ENCODE measurements around the gene SRF. TPM values are rescaled to one million over a fixed set of nuclear protein-coding genes. Genes with fewer than 3 reads are reported as not detected.

The SRF gene
- total RNA-seq, 1 donor from 2014 or later = 77.6 TPM

DNA sequence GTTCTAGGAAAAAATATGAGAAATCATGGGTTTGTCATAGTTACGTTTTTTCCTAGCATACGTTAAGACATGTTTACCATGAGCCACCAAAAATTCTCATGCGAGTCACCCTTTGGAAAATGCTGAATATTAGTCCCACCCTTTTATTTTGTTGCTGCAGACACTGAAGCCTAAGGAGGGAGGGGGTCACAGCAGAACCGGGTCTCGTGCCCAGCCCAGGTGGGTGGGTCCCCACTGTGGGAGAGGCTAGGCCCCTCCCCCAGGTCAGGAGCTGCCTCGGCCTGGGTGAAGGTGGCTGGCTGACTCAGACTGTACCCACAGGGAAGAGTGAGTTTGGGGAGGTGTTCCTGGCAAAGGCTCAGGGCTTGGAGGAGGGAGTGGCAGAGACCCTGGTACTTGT is 26.2 kb upstream of the SRF start:
- no peak for DNase-seq (ENCODE audit: missing footprints)
- no peak for ATAC-seq
- intact Hi-C loops (cut with DNase I) = loop anchor here (5.0 kb wide), 1 partner anchor 93 kb away; the partner anchor contains the start of gene CUL7

DNA sequence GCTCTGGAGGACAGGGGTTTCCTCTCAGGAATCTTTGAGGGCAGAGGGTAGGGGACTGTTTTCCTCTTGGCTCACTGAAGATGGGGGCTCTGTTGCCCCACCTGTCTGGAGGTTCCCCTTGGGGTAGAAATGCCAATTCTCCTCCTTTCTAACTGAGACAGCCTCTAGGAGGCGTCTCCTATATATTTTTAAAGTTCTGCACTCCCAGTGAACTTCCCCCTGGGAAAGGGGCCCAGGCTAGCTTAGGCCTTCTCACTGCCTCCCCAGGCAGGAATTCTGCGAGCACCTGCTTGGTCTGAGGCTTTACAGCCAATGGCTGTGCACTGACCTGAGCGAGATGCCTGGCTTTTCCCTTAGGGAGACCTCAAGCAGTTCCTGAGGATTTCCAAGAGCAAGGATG is 24.8 kb upstream of the SRF start:
- ATAC-seq (no peak), DNase-seq (ENCODE audit: missing footprints) (no peak)
- intact Hi-C loops (cut with DNase I) = no loop called here

DNA sequence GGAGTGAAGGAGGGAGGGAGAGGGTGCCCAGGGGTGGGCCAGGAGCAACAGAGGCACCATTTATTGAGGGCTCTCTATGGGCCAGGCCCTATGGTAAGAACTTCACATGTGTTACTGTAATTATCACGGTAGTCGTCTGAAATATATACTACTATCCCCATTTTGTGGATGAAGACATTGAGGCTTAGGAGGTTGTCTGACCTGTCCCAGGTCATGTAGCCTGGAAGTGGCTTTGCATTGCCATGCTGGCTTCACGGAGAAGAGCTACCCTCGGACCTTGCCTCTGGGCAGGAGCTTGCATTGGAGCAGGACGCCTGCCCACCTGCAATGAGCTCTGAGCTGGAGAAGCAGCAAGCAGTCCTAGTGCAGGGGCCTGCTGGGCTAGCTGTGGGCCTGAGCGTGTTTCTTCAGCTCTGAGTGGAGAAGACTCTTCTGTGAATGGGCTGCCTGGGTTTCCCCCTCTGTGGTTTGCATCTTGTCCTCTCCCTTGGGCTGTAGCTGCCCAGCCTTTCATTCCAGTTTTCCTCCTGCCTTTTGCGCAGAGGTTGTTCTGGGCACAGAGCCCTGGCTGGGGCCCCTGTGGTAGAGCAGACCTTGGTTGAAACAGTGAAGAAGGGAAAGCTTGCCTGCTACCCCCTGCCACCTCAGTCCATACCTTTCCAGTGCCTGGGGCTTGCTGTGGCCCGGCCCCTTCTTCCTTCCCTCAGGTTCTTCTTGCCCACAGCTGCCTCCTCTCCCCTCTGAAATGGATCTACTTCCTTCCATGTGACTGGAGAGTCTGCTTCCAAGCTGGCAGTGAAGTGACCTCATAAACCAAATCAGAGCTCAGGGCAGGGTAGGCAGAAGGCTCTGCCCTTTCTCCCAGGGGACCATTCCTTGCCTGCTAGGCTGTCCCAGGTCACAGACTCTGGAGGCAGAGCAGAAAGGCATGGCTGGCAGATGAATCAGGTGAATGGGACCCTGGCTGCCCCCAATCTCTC is 24.1 kb upstream of the SRF start:
- no peak for ATAC-seq
- DNase-seq (ENCODE audit: missing footprints) = no peak
- intact Hi-C loops (cut with DNase I) = no loop called here

DNA sequence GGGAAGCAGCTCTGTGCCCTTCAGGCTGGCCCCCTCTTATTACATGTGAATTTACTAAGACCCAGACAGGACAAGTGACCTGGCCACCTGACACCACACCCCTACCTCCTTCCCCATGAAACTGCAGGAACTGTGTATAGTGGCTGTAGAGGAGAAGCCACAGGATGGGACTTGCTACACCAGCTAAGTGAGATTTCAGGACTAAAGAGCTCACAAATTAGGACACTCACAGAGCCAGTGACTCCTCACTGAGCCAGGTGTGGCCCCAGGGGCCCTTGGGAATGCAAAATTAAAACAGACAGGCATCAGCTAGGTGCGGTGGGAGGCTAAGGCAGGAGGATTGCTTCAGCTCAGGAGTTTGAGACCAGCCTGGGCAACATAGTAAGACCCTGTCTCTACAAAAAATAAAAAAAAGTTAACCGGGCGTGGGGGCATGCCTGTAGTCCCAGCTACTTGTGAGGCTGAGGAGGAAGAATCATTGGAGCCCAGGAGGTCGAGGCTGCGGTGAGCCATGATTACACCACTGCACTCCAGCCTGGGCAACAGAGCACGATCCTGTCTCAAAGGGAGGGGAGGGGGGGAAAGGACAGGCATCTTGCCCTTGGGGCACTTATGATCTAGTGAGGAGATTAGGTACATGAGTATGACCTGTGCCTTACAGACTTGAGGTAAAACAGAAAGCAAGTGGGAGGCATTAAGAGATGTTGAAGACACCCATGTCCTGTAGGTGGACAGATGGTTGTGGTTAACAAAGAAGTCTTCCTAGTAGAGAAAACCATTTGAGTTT is 23.2 kb upstream of the SRF start:
- no peak for DNase-seq (ENCODE audit: missing footprints)
- ATAC-seq = no peak
- intact Hi-C loops (cut with DNase I) = no loop called here

DNA sequence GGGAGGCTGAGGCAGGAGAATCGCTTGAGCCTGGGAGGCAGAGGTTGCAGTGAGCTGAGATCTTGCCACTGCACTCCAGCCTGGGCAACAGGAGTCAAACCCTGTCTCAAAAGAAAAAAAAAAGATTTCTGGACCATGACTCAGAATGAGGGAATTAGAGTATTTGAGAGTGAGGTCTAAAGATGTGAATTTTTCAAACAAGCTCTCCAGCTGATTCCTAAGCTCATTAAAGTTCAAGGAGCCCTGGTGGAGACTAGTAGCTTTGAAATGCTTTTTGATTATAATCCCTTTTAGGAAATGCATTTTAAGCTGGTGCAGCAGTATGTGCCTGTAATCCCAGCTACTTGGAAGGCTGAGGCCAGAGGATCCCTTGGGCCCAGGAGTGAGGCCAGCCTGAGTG is 21.8 kb upstream of the SRF start:
- no peak for DNase-seq (ENCODE audit: missing footprints)
- no peak for ATAC-seq
- intact Hi-C loops (cut with DNase I) = no loop called here

DNA sequence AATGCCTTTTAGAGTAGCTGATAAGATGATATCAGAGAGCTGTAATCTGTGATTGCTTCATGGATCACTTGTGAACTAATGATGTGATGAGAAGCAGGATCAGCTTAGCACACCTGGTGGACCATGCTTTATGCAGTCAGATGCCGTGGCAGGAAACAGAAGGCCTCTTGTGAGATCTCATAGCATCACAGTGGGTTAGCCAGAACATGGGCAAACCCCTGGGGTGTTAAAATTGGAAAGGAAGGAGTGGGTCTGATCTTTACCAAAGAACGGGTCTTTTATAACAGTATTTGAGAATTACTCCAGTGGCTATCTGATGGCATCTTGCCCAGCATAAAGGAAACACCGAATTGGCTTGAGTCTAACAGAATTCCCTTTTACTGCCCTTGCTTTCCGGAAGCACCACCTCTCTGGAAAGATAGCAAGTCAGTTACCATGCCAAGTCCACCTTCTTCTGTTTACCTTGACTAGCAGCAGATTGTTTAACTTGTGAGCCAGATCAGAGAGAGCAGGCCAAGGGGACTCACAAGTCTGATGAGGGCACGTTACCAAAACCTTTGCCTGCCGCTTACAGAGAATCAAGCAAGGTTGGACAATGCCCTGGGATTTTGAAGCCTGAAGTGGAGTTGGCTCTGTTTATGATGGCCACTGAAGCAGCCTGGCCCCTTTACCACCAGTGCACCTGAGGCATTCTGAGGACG is 20.9 kb upstream of the SRF start:
- DNase-seq (ENCODE audit: missing footprints) = no peak
- intact Hi-C loops (cut with DNase I) = no loop called here
- no peak for ATAC-seq

DNA sequence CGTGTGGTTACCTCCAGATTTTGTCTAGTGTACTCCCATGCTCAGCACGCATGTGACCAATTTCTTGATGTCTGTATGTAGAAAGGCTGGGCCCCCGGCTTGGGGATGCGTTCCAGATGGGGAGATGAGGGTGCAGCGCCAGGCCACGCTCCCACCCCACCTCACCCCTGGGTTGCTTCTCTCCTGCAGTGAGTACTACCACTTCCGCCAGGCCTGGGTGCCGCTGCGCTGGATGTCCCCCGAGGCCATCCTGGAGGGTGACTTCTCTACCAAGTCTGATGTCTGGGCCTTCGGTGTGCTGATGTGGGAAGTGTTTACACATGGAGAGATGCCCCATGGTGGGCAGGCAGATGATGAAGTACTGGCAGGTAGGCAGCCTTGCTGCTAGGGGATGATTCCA is 11.5 kb upstream of the SRF start:
- DNase-seq (ENCODE audit: missing footprints) = no peak
- intact Hi-C loops (cut with DNase I) = no loop called here
- no peak for ATAC-seq

DNA sequence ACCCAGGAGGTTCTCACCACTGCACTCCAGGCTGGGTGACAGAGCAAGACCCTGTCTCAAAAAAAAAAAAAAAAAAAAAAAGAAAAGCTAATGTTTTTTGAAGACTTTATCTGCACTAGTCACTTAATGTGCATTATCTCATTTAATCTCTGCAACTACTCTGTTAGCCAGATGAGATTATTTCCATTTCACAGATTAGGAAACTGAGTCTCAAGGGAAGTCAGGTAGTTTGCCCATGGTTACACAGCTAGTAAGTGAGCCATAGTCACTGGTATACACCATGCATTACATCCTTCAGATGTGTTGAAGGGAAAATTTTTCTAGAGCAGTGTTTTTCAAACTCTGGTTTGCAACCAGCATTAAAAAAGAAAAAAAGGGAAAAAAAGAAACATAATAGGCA is 7.2 kb upstream of the SRF start:
- no peak for ATAC-seq
- DNase-seq (ENCODE audit: missing footprints) = no peak
- intact Hi-C loops (cut with DNase I) = no loop called here

DNA sequence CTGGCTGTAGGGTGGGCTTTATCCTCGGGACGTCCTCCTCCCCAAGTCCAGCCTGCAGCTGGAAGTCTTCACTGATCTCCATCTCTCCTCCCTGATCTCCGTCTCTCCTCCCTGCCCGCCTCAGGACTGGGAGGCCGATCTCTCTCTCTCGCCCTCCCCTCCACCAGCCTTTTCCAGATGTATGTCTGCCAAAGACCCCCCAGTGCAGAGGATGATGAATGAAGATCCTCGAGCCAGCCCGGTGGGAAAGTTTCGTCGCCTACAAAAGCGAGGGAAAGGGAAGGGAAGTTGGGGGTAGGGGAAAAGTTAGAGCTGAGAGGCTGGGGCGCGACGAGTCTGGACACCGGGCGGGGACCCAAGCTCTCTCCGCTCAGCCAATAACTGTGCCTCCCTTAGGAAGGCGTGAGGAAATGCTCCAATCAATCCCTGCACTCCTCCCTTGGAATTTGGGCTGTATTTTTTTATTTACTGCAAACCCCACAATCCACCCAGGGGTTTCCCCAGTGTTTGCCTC is 595 bp upstream of the SRF start:
- ATAC-seq = peak; percentile 59
- intact Hi-C loops (cut with DNase I) = loop anchor here (5.0 kb wide), 1 partner anchor 257 kb away; the partner anchor contains the start of gene ABCC10

DNA sequence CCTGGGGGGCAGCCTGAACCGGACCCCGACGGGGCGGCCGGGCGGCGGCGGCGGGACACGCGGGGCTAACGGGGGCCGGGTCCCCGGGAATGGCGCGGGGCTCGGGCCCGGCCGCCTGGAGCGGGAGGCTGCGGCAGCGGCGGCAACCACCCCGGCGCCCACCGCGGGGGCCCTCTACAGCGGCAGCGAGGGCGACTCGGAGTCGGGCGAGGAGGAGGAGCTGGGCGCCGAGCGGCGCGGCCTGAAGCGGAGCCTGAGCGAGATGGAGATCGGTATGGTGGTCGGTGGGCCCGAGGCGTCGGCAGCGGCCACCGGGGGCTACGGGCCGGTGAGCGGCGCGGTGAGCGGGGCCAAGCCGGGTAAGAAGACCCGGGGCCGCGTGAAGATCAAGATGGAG is 636 bp downstream of the SRF start:
- peak; percentile 74 for DNase-seq (ENCODE audit: missing footprints)
- ATAC-seq = no peak
- intact Hi-C loops (cut with DNase I) = loop anchor here (1.0 to 5.0 kb wide), 2 partner anchors 112 to 256 kb away; partner anchors contain the start of genes ABCC10, KLC4 and MRPL2

More for the DNA sequence above, 595 bp upstream of the SRF start:
- DNase-seq (ENCODE audit: missing footprints) = peak; percentile 91

DNA sequence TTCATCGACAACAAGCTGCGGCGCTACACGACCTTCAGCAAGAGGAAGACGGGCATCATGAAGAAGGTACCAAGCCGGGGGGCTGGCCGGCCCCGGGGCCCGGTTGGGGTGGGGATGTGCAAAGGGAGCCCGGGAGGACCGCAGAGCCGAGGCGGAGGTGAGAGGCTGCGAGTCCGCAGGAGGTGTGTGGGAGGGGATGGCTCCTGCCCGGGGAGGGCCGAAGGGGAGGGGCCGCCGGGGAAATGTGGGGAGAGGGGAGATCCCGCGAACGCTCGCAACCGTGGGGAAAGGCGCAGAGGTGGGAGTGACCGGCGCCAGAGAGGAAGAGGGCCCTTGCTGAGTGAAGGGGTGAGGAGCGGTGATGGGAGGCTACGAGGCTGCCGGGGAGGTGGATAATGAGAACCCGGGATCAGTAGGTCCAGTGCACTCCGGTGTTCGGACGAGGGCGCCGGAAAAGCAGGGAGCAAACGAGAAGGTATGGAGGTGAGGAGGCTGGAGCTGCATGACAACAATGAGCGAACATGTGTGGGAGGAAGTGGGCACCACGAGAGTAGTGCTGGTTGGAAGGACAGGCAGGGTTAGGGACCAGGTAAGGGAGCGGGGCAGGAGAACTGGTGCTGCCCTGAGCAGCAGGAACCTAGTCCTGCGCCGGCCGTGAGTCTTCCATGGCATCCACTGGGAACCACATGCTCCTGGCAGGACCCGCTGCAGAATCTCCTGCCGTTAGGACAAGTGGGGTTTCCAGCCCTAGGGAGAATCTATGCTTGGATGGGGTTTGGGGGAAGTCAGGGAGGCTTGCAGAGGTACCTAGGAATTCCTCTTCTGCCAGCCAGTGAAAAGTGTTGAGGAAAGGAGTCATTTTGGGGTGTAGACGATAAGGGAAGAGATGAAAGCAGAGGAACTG is 1.3 kb downstream of the SRF start:
- ATAC-seq = no peak

DNA sequence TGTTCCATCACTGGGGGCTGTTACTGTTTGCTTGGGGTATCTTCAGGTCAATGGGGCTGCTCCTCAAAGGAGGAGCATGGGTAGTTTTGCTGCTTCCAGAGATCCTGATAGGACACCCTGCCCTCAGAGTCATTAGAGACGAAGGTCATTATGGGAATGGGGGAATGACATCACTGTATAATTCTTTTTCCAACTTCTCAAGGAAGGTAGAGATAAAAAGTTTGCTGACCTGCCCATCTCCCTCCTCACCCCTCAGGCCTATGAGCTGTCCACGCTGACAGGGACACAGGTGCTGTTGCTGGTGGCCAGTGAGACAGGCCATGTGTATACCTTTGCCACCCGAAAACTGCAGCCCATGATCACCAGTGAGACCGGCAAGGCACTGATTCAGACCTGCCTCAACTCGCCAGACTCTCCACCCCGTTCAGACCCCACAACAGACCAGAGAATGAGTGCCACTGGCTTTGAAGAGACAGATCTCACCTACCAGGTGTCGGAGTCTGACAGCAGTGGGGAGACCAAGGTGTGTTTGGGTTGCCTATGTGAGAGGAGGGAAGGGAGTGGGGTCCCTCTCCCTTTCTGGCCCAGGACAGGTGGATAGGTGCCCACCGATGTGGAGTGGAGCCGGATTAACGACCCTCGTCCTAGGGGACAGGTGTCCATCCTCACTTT is 2.7 kb downstream of the SRF start:
- no peak for DNase-seq (ENCODE audit: missing footprints)
- intact Hi-C loops (cut with DNase I) = loop anchor here (5.0 kb wide), 1 partner anchor 254 kb away; the partner anchor contains the start of gene ABCC10
- ATAC-seq = no peak

More for the DNA sequence above, 1.3 kb downstream of the SRF start:
- intact Hi-C loops (cut with DNase I) = loop anchor here (5.0 kb wide), 1 partner anchor 255 kb away; the partner anchor contains the start of gene ABCC10
- DNase-seq (ENCODE audit: missing footprints) = peak; percentile 74

DNA sequence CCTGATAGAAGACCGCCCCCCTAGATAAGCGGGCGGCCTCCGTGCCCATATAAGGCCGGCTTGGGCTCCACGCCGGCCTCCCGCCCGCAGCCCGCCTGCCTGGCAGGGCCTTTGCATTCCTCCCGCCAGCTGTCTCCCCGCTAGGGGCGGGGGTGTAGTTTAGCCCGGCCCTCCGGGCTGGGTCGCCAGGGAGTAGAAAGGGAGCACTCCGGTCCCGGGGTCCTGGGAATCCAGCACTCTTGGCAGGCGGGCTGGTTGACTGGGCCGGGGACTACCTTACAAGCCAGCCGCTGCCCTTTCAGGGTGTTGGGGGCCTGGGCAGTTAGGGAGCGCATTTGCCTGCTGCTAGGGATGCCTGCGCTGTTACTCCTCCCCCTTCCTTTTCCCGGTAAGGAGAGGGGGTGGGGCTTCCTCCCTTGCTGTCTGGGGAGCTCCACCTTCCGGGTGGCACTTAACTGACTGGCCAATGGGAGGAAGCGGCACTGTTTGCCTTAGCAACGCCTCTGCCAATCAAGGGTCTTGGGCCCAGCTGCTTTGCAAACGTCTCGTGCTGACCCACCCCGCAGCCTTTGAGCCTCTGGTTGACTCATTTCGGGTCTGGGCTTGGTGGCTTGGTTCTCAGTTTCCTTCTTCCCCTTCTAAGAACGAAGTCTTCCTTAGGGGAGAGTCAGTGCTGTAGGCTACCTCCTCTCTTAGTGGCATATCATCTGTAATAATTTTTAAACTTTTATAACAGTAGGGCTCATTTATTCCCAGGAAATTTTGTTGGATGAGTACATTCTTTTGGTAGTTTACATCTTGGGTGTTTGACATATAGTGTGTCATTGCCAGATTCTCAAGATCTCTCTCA is 3.4 kb downstream of the SRF start:
- intact Hi-C loops (cut with DNase I) = loop anchor here (5.0 kb wide), 1 partner anchor 253 kb away; the partner anchor contains the start of gene ABCC10
- DNase-seq (ENCODE audit: missing footprints) (peak; percentile 96), ATAC-seq (peak; percentile 83)

DNA sequence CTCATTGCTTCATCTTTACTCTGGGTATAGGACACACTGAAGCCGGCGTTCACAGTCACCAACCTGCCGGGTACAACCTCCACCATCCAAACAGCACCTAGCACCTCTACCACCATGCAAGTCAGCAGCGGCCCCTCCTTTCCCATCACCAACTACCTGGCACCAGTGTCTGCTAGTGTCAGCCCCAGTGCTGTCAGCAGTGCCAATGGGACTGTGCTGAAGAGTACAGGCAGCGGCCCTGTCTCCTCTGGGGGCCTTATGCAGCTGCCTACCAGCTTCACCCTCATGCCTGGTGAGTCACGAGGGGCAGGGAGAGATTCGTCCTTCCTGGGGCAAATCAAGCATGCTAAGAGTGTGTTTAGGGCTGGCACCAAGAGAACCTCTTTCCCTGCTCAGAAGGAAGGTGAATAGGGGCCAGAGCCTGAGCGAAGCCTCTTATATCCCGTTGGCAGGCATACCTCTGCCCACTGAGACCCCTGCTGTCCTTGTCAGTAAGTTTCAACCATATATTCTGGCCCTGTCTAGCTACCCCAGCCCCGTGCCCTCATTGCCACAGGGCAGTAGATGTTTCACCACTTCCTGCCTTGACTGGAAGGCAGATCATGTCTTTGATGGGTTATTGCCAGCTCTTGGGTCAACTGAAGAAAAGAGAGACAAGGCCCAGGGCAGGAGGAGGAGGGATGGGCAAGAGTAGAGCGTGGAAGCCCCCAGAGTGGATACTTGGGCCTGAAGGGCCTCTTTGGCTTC is 4.8 kb downstream of the SRF start:
- intact Hi-C loops (cut with DNase I) = no loop called here
- no peak for ATAC-seq
- DNase-seq (ENCODE audit: missing footprints) = no peak

DNA sequence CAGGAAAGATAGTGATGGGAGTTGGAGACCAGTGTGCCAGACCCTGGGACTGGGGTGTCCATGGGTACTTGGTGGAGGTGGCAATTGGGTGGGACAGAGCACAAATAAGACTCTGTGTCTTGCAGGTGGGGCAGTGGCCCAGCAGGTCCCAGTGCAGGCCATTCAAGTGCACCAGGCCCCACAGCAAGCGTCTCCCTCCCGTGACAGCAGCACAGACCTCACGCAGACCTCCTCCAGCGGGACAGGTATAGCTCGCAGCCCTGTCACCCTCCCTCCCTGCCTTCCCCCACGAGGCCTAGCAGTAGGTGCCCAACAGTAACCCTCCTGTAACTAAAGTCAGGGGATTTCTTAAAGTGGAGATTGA is 5.3 kb downstream of the SRF start:
- intact Hi-C loops (cut with DNase I) = no loop called here
- no peak for ATAC-seq
- no peak for DNase-seq (ENCODE audit: missing footprints)

DNA sequence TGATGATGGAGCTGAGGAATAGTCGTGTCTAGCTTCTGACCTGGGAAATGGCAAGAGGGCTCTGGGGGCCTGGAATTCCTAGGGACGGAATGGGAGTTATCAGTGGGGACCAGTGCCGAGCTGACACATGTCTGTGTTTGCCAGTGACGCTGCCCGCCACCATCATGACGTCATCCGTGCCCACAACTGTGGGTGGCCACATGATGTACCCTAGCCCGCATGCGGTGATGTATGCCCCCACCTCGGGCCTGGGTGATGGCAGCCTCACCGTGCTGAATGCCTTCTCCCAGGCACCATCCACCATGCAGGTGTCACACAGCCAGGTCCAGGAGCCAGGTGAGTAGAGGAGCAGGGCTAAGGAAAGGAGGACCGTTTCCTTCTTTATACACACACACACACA is 7.1 kb downstream of the SRF start:
- no peak for ATAC-seq
- intact Hi-C loops (cut with DNase I) = no loop called here
- DNase-seq (ENCODE audit: missing footprints) = no peak

Measured in Right ventricle myocardium inferior (tissue), 1 donor.